H1 (cell line): ENCODE data around the gene POU6F2. TPM values are rescaled to one million over a fixed set of nuclear protein-coding genes. Genes with fewer than 3 reads are reported as not detected.

Source experiments
- ATF3 ChIP-seq: IDR thresholded peaks from 2 replicates; pipeline ENCODE4 v1.6.1; 2011; ENCODE audit warnings: low read depth, mild to moderate bottlenecking, low read length; ENCODE audit not compliant: insufficient read depth
- KDM4A ChIP-seq: IDR thresholded peaks from one replicate; pipeline ENCODE4 v1.7.1; 2012; ENCODE audit warnings: low read depth, mild to moderate bottlenecking, moderate library complexity, low read length, inconsistent platforms; ENCODE audit not compliant: severe bottlenecking
- PHF8 ChIP-seq: fragments of 200-600 bp; sonication (generic); conservative IDR thresholded peaks from 2 replicates; pipeline ENCODE4 v1.7.1; 2012; ENCODE audit warnings: low read depth, mild to moderate bottlenecking, inconsistent platforms, low read length, moderate library complexity
- polyA plus RNA-seq, 7 experiments: library from polyadenylated mRNA; depleted of rRNA in 3 of 7; stranded (reverse) in 5 of 7; unstranded in 2 of 7; fragments of >200 nt in 5 of 7; fragments of 200-250 nt in 2 of 7; gene quantifications; 1 replicate in 5 of 7; 2 replicates in 1 of 7; 4 replicates in 1 of 7; pipeline versions ENCODE4 v1.2.1 to v1.2.3, GENCODE V29; 2011 to 2013; ENCODE audit warnings: missing spikeins in 2 of 7, mixed read lengths in 2 of 7
- total RNA-seq: library from RNA; stranded (reverse); fragmentation: NEBNext Ultra II Directional; extraction: Animal tissue kit (Norgen Biotek cat#: 25700); gene quantifications from 2 replicates; pipeline ENCODE4 v1.2.1, GENCODE V29; 2021

Gene POU6F2
- total and polyA plus RNA-seq, 2 of the 8 experiments (the other 6 are each of a cell fraction or from before 2014, with no cell fraction given), result 1.1 to 2.0 TPM

- no peak for TF ChIP-seq PHF8
- no peak for TF ChIP-seq ATF3
- TF ChIP-seq KDM4A, result no peak
Observed at GRCh38 chr7:39102234-39102633, 124.5 kb downstream of the POU6F2 start (continued).
